ENCODE measurements around the gene TGFBR3.
A peak's percentile ranks its signal among the peaks of the same experiment; 100 is the strongest.

Gene TGFBR3

GRCh38 chr1:91864017-91864700 is 21.8 kb downstream of the TGFBR3 start (continued):
- TF ChIP-seq ZBTB44 (tag by site-specific recombination; IDR thresholded peaks at IDR 0.05), result peak; percentile 96
- TF ChIP-seq TSHZ1 (tag by site-specific recombination; IDR thresholded peaks at IDR 0.05; ENCODE audit: borderline replicate concordance), result peak; percentile 58; the same call in 1 of the 2 replicates
- no peak for TF ChIP-seq ZNF155 (tag by site-specific recombination; IDR thresholded peaks at IDR 0.05)
- TF ChIP-seq REPIN1 (tag by site-specific recombination; IDR thresholded peaks at IDR 0.05; ENCODE audit: low read depth), result no peak
- TF ChIP-seq ZXDB (tag by site-specific recombination; IDR thresholded peaks at IDR 0.05), result peak; percentile 96
- no peak for TF ChIP-seq HOXA7 (CRISPR knock-in tag; IDR thresholded peaks at IDR 0.05; ENCODE audit: borderline replicate concordance)
- no peak for TF ChIP-seq ZNF140 (tag by site-specific recombination; IDR thresholded peaks at IDR 0.05)
- TF ChIP-seq ZNF112 (tag by site-specific recombination; IDR thresholded peaks at IDR 0.05), result no peak
- TF ChIP-seq ZNF707 (tag by site-specific recombination; IDR thresholded peaks at IDR 0.05), result no peak
- 0 out of 2 replicates have a peak, but pooled peaks have one; percentile 31 for TF ChIP-seq ZNF626 (tag by site-specific recombination; IDR thresholded peaks at IDR 0.05)
- 0 out of 2 replicates have a peak, but pooled peaks have one; percentile 38 for TF ChIP-seq ZNF24 (tag by site-specific recombination; IDR thresholded peaks at IDR 0.05)
- TF ChIP-seq ZNF473 (tag by site-specific recombination; IDR thresholded peaks at IDR 0.05), result no peak
- TF ChIP-seq ZNF19 (tag by site-specific recombination; IDR thresholded peaks at IDR 0.05; ENCODE audit: low read depth), result no peak
- no peak for TF ChIP-seq ZBTB11 (tag by site-specific recombination; conservative IDR thresholded peaks at IDR 0.05; ENCODE audit: low read depth)
- no peak for TF ChIP-seq CTCF (tag by site-specific recombination; IDR thresholded peaks at IDR 0.05)
- no peak for TF ChIP-seq ZNF670 (tag by site-specific recombination; IDR thresholded peaks at IDR 0.05; ENCODE audit: low read depth)
- no peak for TF ChIP-seq ZNF621 (tag by site-specific recombination; IDR thresholded peaks at IDR 0.05)
- TF ChIP-seq ZNF174 (tag by site-specific recombination; IDR thresholded peaks at IDR 0.05), result no peak
- no peak for TF ChIP-seq PRDM2 (tag by site-specific recombination; IDR thresholded peaks at IDR 0.05; ENCODE audit: borderline replicate concordance)
- TF ChIP-seq TRIM28 (IDR thresholded peaks at IDR 0.05; ENCODE audit: borderline replicate concordance, low read length), result no peak
